ENCODE data around the gene PTGES2.
"Not testable (repeated sequence)": the region's sequence is repeated elsewhere in the genome, so short reads cannot be mapped to it uniquely, and the experiment has no call there.

Gene PTGES2

GRCh38 chr9:128111726-128112125 lies 15.8 kb downstream of the PTGES2 start:
- H3K27ac ChIP-seq (ENCODE audit: low read length); H3K4me3 ChIP-seq (ENCODE audit: low read length); H3K4me1 ChIP-seq (ENCODE audit: insufficient read depth, low read length); H3K9me3 ChIP-seq (ENCODE audit: insufficient read depth, low read depth, low read length); H3K27me3 ChIP-seq (ENCODE audit: insufficient read depth, low read length); H3K9ac ChIP-seq (ENCODE audit: low read depth, low read length): not testable (repeated sequence)
- peaks cover 24% of the 10 kb centered on the region for H3K36me3 ChIP-seq (ENCODE audit: insufficient read depth, low read depth, low read length)

GRCh38 chr9:128109050-128109709 lies 18.3 kb downstream of the PTGES2 start:
- H3K4me1 ChIP-seq (ENCODE audit: insufficient read depth, low read length), result no peaks in the 10 kb centered on the region
- H3K27me3 ChIP-seq (ENCODE audit: insufficient read depth, low read length), result no peaks in the 10 kb centered on the region
- peaks cover 44% of the 10 kb centered on the region for H3K36me3 ChIP-seq (ENCODE audit: insufficient read depth, low read depth, low read length)
- H3K27ac ChIP-seq (ENCODE audit: low read length), result no peak overlapping the region
- H3K9me3 ChIP-seq (ENCODE audit: insufficient read depth, low read depth, low read length), result no peaks in the 10 kb centered on the region
- no peak overlapping the region for H3K4me3 ChIP-seq (ENCODE audit: low read length)
- no peak overlapping the region for H3K9ac ChIP-seq (ENCODE audit: low read depth, low read length)

GRCh38 chr9:128108269-128109049 lies 19.1 kb downstream of the PTGES2 start:
- Histone ChIP-seq H3K27ac (ENCODE audit: low read length) (no peak overlapping the region), H3K9ac (ENCODE audit: low read depth, low read length) (no peak overlapping the region), H3K36me3 (ENCODE audit: insufficient read depth, low read depth, low read length) (peaks cover 51% of the 10 kb centered on the region), H3K27me3 (ENCODE audit: insufficient read depth, low read length) (no peaks in the 10 kb centered on the region), H3K4me1 (ENCODE audit: insufficient read depth, low read length) (no peaks in the 10 kb centered on the region), H3K9me3 (ENCODE audit: insufficient read depth, low read depth, low read length) (no peaks in the 10 kb centered on the region), H3K4me3 (ENCODE audit: low read length) (no peak overlapping the region)

GRCh38 chr9:128107468-128108268 lies 19.9 kb downstream of the PTGES2 start:
- no peaks in the 10 kb centered on the region for H3K27me3 ChIP-seq (ENCODE audit: insufficient read depth, low read length)
- H3K9ac ChIP-seq (ENCODE audit: low read depth, low read length), result no peak overlapping the region

GRCh38 chr9:128106940-128107467 lies 20.5 kb downstream of the PTGES2 start:
- Histone ChIP-seq H3K9me3 (ENCODE audit: insufficient read depth, low read depth, low read length) (no peaks in the 10 kb centered on the region), H3K4me3 (ENCODE audit: low read length) (no peak overlapping the region), H3K27ac (ENCODE audit: low read length) (no peak overlapping the region), H3K9ac (ENCODE audit: low read depth, low read length) (no peak overlapping the region), H3K27me3 (ENCODE audit: insufficient read depth, low read length) (no peaks in the 10 kb centered on the region), H3K36me3 (ENCODE audit: insufficient read depth, low read depth, low read length) (peaks cover 66% of the 10 kb centered on the region), H3K4me1 (ENCODE audit: insufficient read depth, low read length) (no peaks in the 10 kb centered on the region)

More at GRCh38 chr9:128107468-128108268, 19.9 kb downstream of the PTGES2 start:
- H3K36me3 ChIP-seq (ENCODE audit: insufficient read depth, low read depth, low read length), result peaks cover 59% of the 10 kb centered on the region
- no peaks in the 10 kb centered on the region for H3K9me3 ChIP-seq (ENCODE audit: insufficient read depth, low read depth, low read length)
- no peak overlapping the region for H3K27ac ChIP-seq (ENCODE audit: low read length)
- no peaks in the 10 kb centered on the region for H3K4me1 ChIP-seq (ENCODE audit: insufficient read depth, low read length)
- no peak overlapping the region for H3K4me3 ChIP-seq (ENCODE audit: low read length)

- no peaks in the 10 kb centered on the region for H3K4me1 ChIP-seq (ENCODE audit: insufficient read depth, low read length)
- H3K27ac ChIP-seq (ENCODE audit: low read length), result no peak overlapping the region
- H3K27me3 ChIP-seq (ENCODE audit: insufficient read depth, low read length), result no peaks in the 10 kb centered on the region
- H3K4me3 ChIP-seq (ENCODE audit: low read length), result no peak overlapping the region
- no peak overlapping the region for H3K9ac ChIP-seq (ENCODE audit: low read depth, low read length)
- H3K36me3 ChIP-seq (ENCODE audit: insufficient read depth, low read depth, low read length), result peaks cover 72% of the 10 kb centered on the region
- H3K9me3 ChIP-seq (ENCODE audit: insufficient read depth, low read depth, low read length), result no peaks in the 10 kb centered on the region
Observed at GRCh38 chr9:128106181-128106939, 21.2 kb downstream of the PTGES2 start.

- Histone ChIP-seq H3K4me1 (ENCODE audit: insufficient read depth, low read length) (0 out of 2 replicates have a peak, but pooled peaks cover 3% of the 10 kb centered on the region), H3K9ac (ENCODE audit: low read depth, low read length) (no peak overlapping the region), H3K36me3 (ENCODE audit: insufficient read depth, low read depth, low read length) (peaks cover 79% of the 10 kb centered on the region)
Observed at GRCh38 chr9:128105538-128106175, 21.9 kb downstream of the PTGES2 start.

GRCh38 chr9:128104171-128104618 lies 23.3 kb downstream of the PTGES2 start:
- peaks cover 83% of the 10 kb centered on the region for H3K36me3 ChIP-seq (ENCODE audit: insufficient read depth, low read depth, low read length)
- no peaks in the 10 kb centered on the region for H3K27me3 ChIP-seq (ENCODE audit: insufficient read depth, low read length)
- H3K27ac ChIP-seq (ENCODE audit: low read length), result no peak overlapping the region
- H3K4me3 ChIP-seq (ENCODE audit: low read length), result no peak overlapping the region
- H3K4me1 ChIP-seq (ENCODE audit: insufficient read depth, low read length), result peaks cover 17% of the 10 kb centered on the region
- no peak overlapping the region for H3K9ac ChIP-seq (ENCODE audit: low read depth, low read length)
- no peaks in the 10 kb centered on the region for H3K9me3 ChIP-seq (ENCODE audit: insufficient read depth, low read depth, low read length)

More at GRCh38 chr9:128105538-128106175, 21.9 kb downstream of the PTGES2 start:
- H3K4me3 ChIP-seq (ENCODE audit: low read length), result no peak overlapping the region
- no peak overlapping the region for H3K27ac ChIP-seq (ENCODE audit: low read length)
- H3K27me3 ChIP-seq (ENCODE audit: insufficient read depth, low read length), result no peaks in the 10 kb centered on the region
- H3K9me3 ChIP-seq (ENCODE audit: insufficient read depth, low read depth, low read length), result no peaks in the 10 kb centered on the region

- peaks cover 20% of the 10 kb centered on the region for H3K4me1 ChIP-seq (ENCODE audit: insufficient read depth, low read length)
- no peaks in the 10 kb centered on the region for H3K27me3 ChIP-seq (ENCODE audit: insufficient read depth, low read length)
- H3K9me3 ChIP-seq (ENCODE audit: insufficient read depth, low read depth, low read length), result no peaks in the 10 kb centered on the region
- no peak overlapping the region for H3K27ac ChIP-seq (ENCODE audit: low read length)
- H3K36me3 ChIP-seq (ENCODE audit: insufficient read depth, low read depth, low read length), result peaks cover 77% of the 10 kb centered on the region
- no peak overlapping the region for H3K4me3 ChIP-seq (ENCODE audit: low read length)
- H3K9ac ChIP-seq (ENCODE audit: low read depth, low read length), result no peak overlapping the region
Observed at GRCh38 chr9:128103589-128103962, 24.0 kb downstream of the PTGES2 start.

GRCh38 chr9:128102861-128103588 lies 24.5 kb downstream of the PTGES2 start:
- H3K27me3 ChIP-seq (ENCODE audit: insufficient read depth, low read length), result no peaks in the 10 kb centered on the region
- H3K4me1 ChIP-seq (ENCODE audit: insufficient read depth, low read length), result peaks cover 21% of the 10 kb centered on the region
- H3K9me3 ChIP-seq (ENCODE audit: insufficient read depth, low read depth, low read length), result no peaks in the 10 kb centered on the region
- peaks cover 72% of the 10 kb centered on the region for H3K36me3 ChIP-seq (ENCODE audit: insufficient read depth, low read depth, low read length)
- no peak overlapping the region for H3K9ac ChIP-seq (ENCODE audit: low read depth, low read length)
- no peak overlapping the region for H3K27ac ChIP-seq (ENCODE audit: low read length)
- no peak overlapping the region for H3K4me3 ChIP-seq (ENCODE audit: low read length)
